H1 (cell line): Measurements from ENCODE around the gene DHX58. TPM values are rescaled to one million over a fixed set of nuclear protein-coding genes. Genes with fewer than 3 reads are reported as not detected.

ENCODE experiments used
- SIX5 ChIP-seq: IDR thresholded peaks from 2 replicates; pipeline ENCODE4 v1.6.1; 2011; ENCODE audit warnings: mild to moderate bottlenecking, low read depth, low read length
- polyA plus RNA-seq, 7 experiments: library from polyadenylated mRNA; depleted of rRNA in 3 of 7; stranded (reverse) in 5 of 7; unstranded in 2 of 7; fragments of >200 nt in 5 of 7; fragments of 200-250 nt in 2 of 7; gene quantifications; 1 replicate in 5 of 7; 2 replicates in 1 of 7; 4 replicates in 1 of 7; pipeline versions ENCODE4 v1.2.1 to v1.2.3, GENCODE V29; 2011 to 2013; ENCODE audit warnings: missing spikeins in 2 of 7, mixed read lengths in 2 of 7
- total RNA-seq: library from RNA; stranded (reverse); fragmentation: NEBNext Ultra II Directional; extraction: Animal tissue kit (Norgen Biotek cat#: 25700); gene quantifications from 2 replicates; pipeline ENCODE4 v1.2.1, GENCODE V29; 2021

DHX58 gene
- total and polyA plus RNA-seq, 2 of the 8 experiments (the other 6 are each of a cell fraction or from before 2014, with no cell fraction given) = 5.6 to 9.9 TPM

- no peak for TF ChIP-seq SIX5
- TF ChIP-seq, all 59 proteins: peak for 0
Observed at GRCh38 chr17:42096360-42097111, 16.0 kb downstream of the DHX58 start (continued).
